NT2/D1 (cell line): ENCODE results near the gene FAM241B.

Source experiments
- DNase-seq: peaks from one replicate; pipeline ENCODE4 v3.0.0-alpha.2; 2011; ENCODE audit warnings: low read depth, low spot score
- H3K27me3 ChIP-seq: 2 replicates; pipeline ENCODE4 v1.6.0; 2011; ENCODE audit warnings: mild to moderate bottlenecking; ENCODE audit not compliant: insufficient read length, insufficient read depth
- H3K36me3 ChIP-seq: 2 replicates; pipeline ENCODE4 v1.6.1; 2011; ENCODE audit warnings: mild to moderate bottlenecking, low read length, mixed read lengths; ENCODE audit not compliant: insufficient read depth, insufficient read length
- H3K4me1 ChIP-seq: 2 replicates; pipeline ENCODE4 v1.5.1; 2011; ENCODE audit not compliant: insufficient read depth, insufficient read length
- H3K4me3 ChIP-seq: 2 replicates; pipeline ENCODE4 v1.5.1; 2011; ENCODE audit warnings: low read depth; ENCODE audit not compliant: insufficient read length
- H3K9ac ChIP-seq: 2 replicates; pipeline ENCODE4 v1.6.0; 2011; ENCODE audit warnings: low read depth; ENCODE audit not compliant: insufficient read length
- H3K9me3 ChIP-seq: 2 replicates; pipeline ENCODE4 v1.5.1; 2011; ENCODE audit warnings: mild to moderate bottlenecking, low read length; ENCODE audit not compliant: insufficient read depth
- SUZ12 ChIP-seq: IDR thresholded peaks from 2 replicates; pipeline ENCODE4 v1.6.1; 2011; ENCODE audit not compliant: insufficient read length, insufficient read depth; ENCODE audit errors: extremely low read depth
- YY1 ChIP-seq: IDR thresholded peaks from 2 replicates; pipeline ENCODE4 v1.6.1; 2011; ENCODE audit not compliant: insufficient read length, insufficient read depth
- ZNF274 ChIP-seq: IDR thresholded peaks from 2 replicates; pipeline ENCODE4 v1.6.1; 2011; ENCODE audit warnings: mild to moderate bottlenecking, low read depth, low read length

Gene FAM241B

GRCh38 chr10:69612760-69613159 is 17.3 kb upstream of the FAM241B start:
- TF ChIP-seq ZNF274 (no peak), YY1 (no peak), SUZ12 (no peak)
- H3K4me1 ChIP-seq, result no peaks in the 10 kb centered on the region
- no peaks in the 10 kb centered on the region for H3K27me3 ChIP-seq
- H3K9me3 ChIP-seq, result peaks cover 29% of the 10 kb centered on the region
- no peak overlapping the region for H3K4me3 ChIP-seq
- no peaks in the 10 kb centered on the region for H3K36me3 ChIP-seq
- no peak overlapping the region for H3K9ac ChIP-seq
- DNase-seq, result no peak

GRCh38 chr10:69614130-69614529 is 15.9 kb upstream of the FAM241B start:
- no peaks in the 10 kb centered on the region for H3K27me3 ChIP-seq
- peaks cover 23% of the 10 kb centered on the region for H3K9me3 ChIP-seq
- no peak overlapping the region for H3K9ac ChIP-seq
- TF ChIP-seq SUZ12 (no peak), ZNF274 (no peak), YY1 (no peak)
- DNase-seq, result no peak
- H3K4me3 ChIP-seq, result no peak overlapping the region
- no peaks in the 10 kb centered on the region for H3K36me3 ChIP-seq
- H3K4me1 ChIP-seq, result no peaks in the 10 kb centered on the region

- TF ChIP-seq ZNF274 (no peak), SUZ12 (no peak), YY1 (no peak)
- no peak for DNase-seq
These were observed 13.7 kb upstream of the FAM241B start for GRCh38 chr10:69616358-69616757.

GRCh38 chr10:69618746-69619145 is 11.3 kb upstream of the FAM241B start:
- H3K9me3 ChIP-seq, result peaks cover 15% of the 10 kb centered on the region
- H3K9ac ChIP-seq, result no peak overlapping the region
- H3K4me3 ChIP-seq, result no peak overlapping the region
- no peaks in the 10 kb centered on the region for H3K4me1 ChIP-seq
- DNase-seq, result no peak
- no peaks in the 10 kb centered on the region for H3K27me3 ChIP-seq
- H3K36me3 ChIP-seq, result no peaks in the 10 kb centered on the region
- TF ChIP-seq ZNF274, result no peak
- no peak for TF ChIP-seq YY1
- no peak for TF ChIP-seq SUZ12

More at GRCh38 chr10:69616358-69616757, 13.7 kb upstream of the FAM241B start:
- H3K9me3 ChIP-seq, result peaks cover 6% of the 10 kb centered on the region; the same call in 1 of the 2 replicates
- H3K27me3 ChIP-seq, result no peaks in the 10 kb centered on the region
- H3K9ac ChIP-seq, result no peak overlapping the region
- no peaks in the 10 kb centered on the region for H3K36me3 ChIP-seq
- H3K4me1 ChIP-seq, result no peaks in the 10 kb centered on the region
- H3K4me3 ChIP-seq, result no peak overlapping the region

GRCh38 chr10:69619626-69620025 is 10.4 kb upstream of the FAM241B start:
- no peaks in the 10 kb centered on the region for H3K36me3 ChIP-seq
- no peak overlapping the region for H3K4me3 ChIP-seq
- H3K4me1 ChIP-seq, result no peaks in the 10 kb centered on the region
- peaks cover 18% of the 10 kb centered on the region for H3K9me3 ChIP-seq
- DNase-seq, result no peak
- no peaks in the 10 kb centered on the region for H3K27me3 ChIP-seq
- TF ChIP-seq SUZ12 (no peak), YY1 (no peak), ZNF274 (no peak)
- no peak overlapping the region for H3K9ac ChIP-seq

GRCh38 chr10:69620625-69621024 is 9.4 kb upstream of the FAM241B start:
- Histone ChIP-seq H3K9me3 (peaks cover 19% of the 10 kb centered on the region), H3K4me3 (no peak overlapping the region), H3K36me3 (no peaks in the 10 kb centered on the region), H3K9ac (no peak overlapping the region), H3K27me3 (no peaks in the 10 kb centered on the region), H3K4me1 (no peaks in the 10 kb centered on the region)
- no peak for DNase-seq
- TF ChIP-seq YY1 (no peak), ZNF274 (no peak), SUZ12 (no peak)

- H3K27me3 ChIP-seq, result peaks cover 13% of the 10 kb centered on the region
- H3K9me3 ChIP-seq, result peaks cover 19% of the 10 kb centered on the region
- no peaks in the 10 kb centered on the region for H3K36me3 ChIP-seq
- TF ChIP-seq SUZ12 (no peak), YY1 (no peak), ZNF274 (no peak)
- DNase-seq, result no peak
- no peak overlapping the region for H3K9ac ChIP-seq
- H3K4me3 ChIP-seq, result no peak overlapping the region
- H3K4me1 ChIP-seq, result no peaks in the 10 kb centered on the region
These were observed 5.7 kb upstream of the FAM241B start for GRCh38 chr10:69624245-69624786.
